Natural killer cell (primary cell): ENCODE measurements around the gene CEP57L1. TPM values are rescaled to one million over a fixed set of nuclear protein-coding genes. Genes with fewer than 3 reads are reported as not detected.

ENCODE experiments used
- ATAC-seq, 3 donors: fragments of 150-1000 bp in 2 of 3; fragments of 200-7000 bp in 1 of 3; cut with Tn5 transposase; 1 replicate in 1 of 3; 2 replicates in 2 of 3; pipeline ENCODE4 v1.10.0; 2021; ENCODE audit warnings: mild to moderate bottlenecking in 2 of 3, moderate library complexity in 2 of 3
- DNase-seq, 2 donors: peaks; one replicate each; pipeline versions ENCODE4 v3.0.0 to v3.0.0-alpha.2; 2013 to 2021; ENCODE audit warnings: mixed read lengths in 1 of 2
- H3K27ac ChIP-seq: one replicate; pipeline ENCODE4 v1.5.1; 2013; ENCODE audit warnings: mild to moderate bottlenecking, low read length
- H3K27me3 ChIP-seq: one replicate; pipeline ENCODE4 v1.6.1; 2013; ENCODE audit warnings: low read length; ENCODE audit not compliant: control insufficient read depth, insufficient read depth
- H3K36me3 ChIP-seq: one replicate; pipeline ENCODE4 v1.6.1; 2013; ENCODE audit warnings: low read length; ENCODE audit not compliant: control insufficient read depth, insufficient read depth
- H3K4me1 ChIP-seq: one replicate; pipeline ENCODE4 v1.6.1; 2013; ENCODE audit warnings: low read length; ENCODE audit not compliant: control insufficient read depth, insufficient read depth
- H3K4me3 ChIP-seq: one replicate; pipeline ENCODE4 v1.5.1; 2013; ENCODE audit warnings: low read length
- H3K9me3 ChIP-seq: one replicate; pipeline ENCODE4 v1.6.1; 2013; ENCODE audit warnings: low read length; ENCODE audit not compliant: control insufficient read depth, insufficient read depth
- H3K27ac Mint-ChIP-seq, 2 donors: one replicate each; pipeline ENCODE4 v1.8.0; 2022; ENCODE audit warnings: mild to moderate bottlenecking in 2 of 2, mixed read lengths in 2 of 2, moderate library complexity in 1 of 2
- H3K27me3 Mint-ChIP-seq, 2 donors: one replicate each; pipeline ENCODE4 v1.8.0; 2022; ENCODE audit warnings: low read depth in 2 of 2, mixed read lengths in 2 of 2
- H3K36me3 Mint-ChIP-seq: one replicate; pipeline ENCODE4 v1.8.0; 2022; ENCODE audit warnings: mixed read lengths
- H3K4me1 Mint-ChIP-seq, 2 donors: one replicate each; pipeline ENCODE4 v1.8.0; 2022; ENCODE audit warnings: mixed read lengths in 2 of 2
- H3K4me3 Mint-ChIP-seq: one replicate; pipeline ENCODE4 v1.8.0; 2022; ENCODE audit warnings: mild to moderate bottlenecking, moderate library complexity, mixed read lengths
- H3K9me3 Mint-ChIP-seq, 2 donors: one replicate each; pipeline ENCODE4 v1.8.0; 2022; ENCODE audit warnings: mixed read lengths in 2 of 2
- CTCF ChIP-seq: fragments of 200-600 bp; IDR thresholded peaks from one replicate; pipeline ENCODE4 v1.8.0; 2022; ENCODE audit warnings: antibody characterized with exemption
- WGBS: methylation state at CpG from one replicate; pipeline ENCODE4 v1.1.7; 2013; ENCODE audit warnings: missing lambda C conversion rate; ENCODE audit not compliant: insufficient coverage; 5-methylcytosine and 5-hydroxymethylcytosine counted together
- intact Hi-C: fragments of 100-400 bp; cut with micrococcal nuclease; formaldehyde crosslinking; loops from one replicate; pipeline ENCODE4 v1.14.2; 2022
- total RNA-seq, 4 donors: library from RNA; stranded (reverse); fragments of 120-200 nt in 1 of 4; gene quantifications; one replicate each; pipeline versions ENCODE4 v1.2.3 to v1.2.4, GENCODE V29; 2013 to 2022

The CEP57L1 gene
- total RNA-seq, 3 donors from 2014 or later (not counting 1 experiment from before 2014, with no cell fraction given) = 8.9 to 12.5 (median 9.2) TPM

DNA sequence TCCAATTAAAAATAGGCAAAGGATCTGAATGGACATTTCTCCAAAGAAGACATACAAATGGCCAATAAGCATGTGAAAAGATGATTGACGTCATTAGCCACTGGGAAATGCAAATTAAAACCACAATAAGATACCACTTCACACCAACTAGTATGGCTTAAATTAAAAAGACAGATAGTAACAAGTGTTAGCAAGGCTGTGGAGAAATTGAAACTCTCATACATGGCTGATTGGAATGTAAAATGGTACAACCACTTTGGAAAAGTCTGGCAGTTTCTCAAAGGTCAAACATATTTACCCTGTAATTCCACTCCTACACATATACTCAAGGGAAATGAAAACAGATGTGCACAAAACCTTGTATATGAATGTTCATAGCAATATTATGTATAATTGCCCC lies 83.6 kb downstream of the CEP57L1 start:
- no peak for DNase-seq
- Histone ChIP-seq H3K4me1 (no peaks in the 10 kb centered on the region), H3K36me3 (no peaks in the 10 kb centered on the region), H3K9me3 (no peaks in the 10 kb centered on the region), H3K4me3 (no peak overlapping the region), H3K27me3 (no peaks in the 10 kb centered on the region), H3K27ac (no peak overlapping the region)
- H3K4me1 Mint-ChIP-seq = no peaks in the 10 kb centered on the region
- H3K4me3 Mint-ChIP-seq = no peak overlapping the region
- WGBS = no CpG with 5 or more reads among the region's 1 CpG
- ATAC-seq = no peak
- no peaks in the 10 kb centered on the region for H3K9me3 Mint-ChIP-seq
- peaks cover 22 to 41% of the 10 kb centered on the region in 2 donors for H3K27me3 Mint-ChIP-seq
- no peak overlapping the region for H3K27ac Mint-ChIP-seq
- H3K36me3 Mint-ChIP-seq = no peaks in the 10 kb centered on the region
- no peak for TF ChIP-seq CTCF
- intact Hi-C loops = no loop called here

- ATAC-seq (no peak), DNase-seq (no peak)
- Histone ChIP-seq H3K4me3 (no peak overlapping the region), H3K4me1 (no peaks in the 10 kb centered on the region), H3K27me3 (no peaks in the 10 kb centered on the region), H3K9me3 (no peaks in the 10 kb centered on the region), H3K36me3 (no peaks in the 10 kb centered on the region), H3K27ac (no peak overlapping the region)
- H3K27me3 Mint-ChIP-seq = peaks cover 24 to 47% of the 10 kb centered on the region in 2 donors
- no peaks in the 10 kb centered on the region for H3K9me3 Mint-ChIP-seq
- H3K4me3 Mint-ChIP-seq = no peak overlapping the region
- intact Hi-C loops = no loop called here
- TF ChIP-seq CTCF = no peak
- no peak overlapping the region for H3K27ac Mint-ChIP-seq
- H3K36me3 Mint-ChIP-seq = no peaks in the 10 kb centered on the region
- H3K4me1 Mint-ChIP-seq = no peaks in the 10 kb centered on the region
- no CpG with 5 or more reads among the region's 1 CpG for WGBS
These were observed 84.2 kb downstream of the CEP57L1 start for GRCh38 chr6:109179507-109179906.

DNA sequence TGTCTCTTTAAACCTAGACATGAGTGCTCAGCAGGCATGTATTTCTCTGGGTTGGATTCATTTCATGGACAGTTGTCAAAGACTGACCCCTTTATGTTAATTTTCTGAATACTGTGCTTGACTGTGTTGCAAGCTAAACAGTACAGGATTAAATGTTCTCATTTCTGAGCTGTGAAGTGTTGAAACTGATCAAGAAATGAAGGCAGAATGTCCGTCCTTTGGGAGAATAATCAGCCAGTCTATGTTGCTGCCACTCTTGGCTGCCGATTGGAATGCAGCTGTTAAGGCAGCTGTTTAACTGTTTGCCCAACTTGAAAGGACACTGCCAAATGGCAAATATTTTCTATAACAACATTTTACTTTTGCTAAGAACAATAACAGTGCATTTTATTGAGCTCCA lies 87.3 kb downstream of the CEP57L1 start:
- no peaks in the 10 kb centered on the region for H3K4me1 ChIP-seq
- no peaks in the 10 kb centered on the region for H3K9me3 Mint-ChIP-seq
- H3K4me3 Mint-ChIP-seq = no peak overlapping the region
- H3K36me3 ChIP-seq = no peaks in the 10 kb centered on the region
- DNase-seq (no peak), ATAC-seq (no peak)
- 80% methylated on average over 2 of the region's 2 CpGs for WGBS
- H3K27me3 Mint-ChIP-seq = peaks cover 21 to 57% of the 10 kb centered on the region in 2 donors
- no peak overlapping the region for H3K27ac Mint-ChIP-seq
- no peaks in the 10 kb centered on the region for H3K9me3 ChIP-seq
- no peaks in the 10 kb centered on the region for H3K4me1 Mint-ChIP-seq
- intact Hi-C loops = no loop called here
- no peak for TF ChIP-seq CTCF
- no peak overlapping the region for H3K4me3 ChIP-seq
- no peaks in the 10 kb centered on the region for H3K36me3 Mint-ChIP-seq
- peaks cover 3% of the 10 kb centered on the region for H3K27me3 ChIP-seq
- no peak overlapping the region for H3K27ac ChIP-seq

DNA sequence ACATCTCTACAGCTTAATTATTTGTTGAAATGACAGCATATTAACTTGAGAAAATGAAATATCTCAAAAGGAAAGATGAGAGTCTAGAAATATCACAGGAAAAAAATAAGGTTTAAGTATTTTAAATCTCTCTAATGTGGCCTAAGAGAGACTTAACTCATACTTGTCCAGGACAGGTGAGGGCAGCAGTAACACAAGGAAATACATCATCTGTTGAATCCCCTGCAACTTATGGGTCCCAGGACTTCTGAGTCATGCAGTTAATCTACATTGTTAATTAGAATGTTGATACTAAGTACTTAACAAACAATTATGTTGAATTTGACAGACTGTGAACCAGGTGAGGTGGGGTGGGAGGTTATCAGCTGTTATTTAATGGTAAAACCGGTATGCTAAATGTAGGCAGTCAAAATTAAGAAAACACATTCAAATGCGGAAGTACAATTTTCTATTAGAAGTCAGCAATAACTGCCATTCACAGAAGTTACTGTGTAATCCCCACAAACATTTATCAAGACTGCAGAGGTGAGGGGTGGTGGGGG lies 87.9 kb downstream of the CEP57L1 start:
- Mint-ChIP-seq H3K4me3 (no peak overlapping the region), H3K4me1 (no peaks in the 10 kb centered on the region), H3K27ac (no peak overlapping the region), H3K9me3 (no peaks in the 10 kb centered on the region), H3K27me3 (peaks cover 21 to 57% of the 10 kb centered on the region in 2 donors), H3K36me3 (no peaks in the 10 kb centered on the region)
- WGBS = 0% methylated on average over 1 of the region's 2 CpGs
- no peak overlapping the region for H3K4me3 ChIP-seq
- H3K27ac ChIP-seq = no peak overlapping the region
- TF ChIP-seq CTCF = no peak
- H3K36me3 ChIP-seq = no peaks in the 10 kb centered on the region
- H3K9me3 ChIP-seq = no peaks in the 10 kb centered on the region
- ATAC-seq (no peak), DNase-seq (no peak)
- peaks cover 3% of the 10 kb centered on the region for H3K27me3 ChIP-seq
- no peaks in the 10 kb centered on the region for H3K4me1 ChIP-seq
- intact Hi-C loops = no loop called here
